ENCODE measurements around the gene CDC42. TPM values are rescaled to one million over a fixed set of nuclear protein-coding genes. Genes with fewer than 3 reads are reported as not detected.

The CDC42 gene
- total RNA-seq, 1 experiment from 2014 or later, result 217 TPM

GRCh38 chr1:22127248-22127647 is 74.7 kb downstream of the CDC42 start (continued):
- no peak for TF ChIP-seq CBX3 (IDR thresholded peaks at IDR 0.05; ENCODE audit: low read depth)
- TF ChIP-seq TCF7L2 (IDR thresholded peaks at IDR 0.05; ENCODE audit: borderline replicate concordance, extremely low read depth, insufficient read depth, insufficient read length), result no peak
- no peak for TF ChIP-seq ZNF274 (IDR thresholded peaks at IDR 0.05; ENCODE audit: low read depth, low read length)
- no peak for TF ChIP-seq EZH2 (IDR thresholded peaks at IDR 0.05)
- TF ChIP-seq, protein P1, sequence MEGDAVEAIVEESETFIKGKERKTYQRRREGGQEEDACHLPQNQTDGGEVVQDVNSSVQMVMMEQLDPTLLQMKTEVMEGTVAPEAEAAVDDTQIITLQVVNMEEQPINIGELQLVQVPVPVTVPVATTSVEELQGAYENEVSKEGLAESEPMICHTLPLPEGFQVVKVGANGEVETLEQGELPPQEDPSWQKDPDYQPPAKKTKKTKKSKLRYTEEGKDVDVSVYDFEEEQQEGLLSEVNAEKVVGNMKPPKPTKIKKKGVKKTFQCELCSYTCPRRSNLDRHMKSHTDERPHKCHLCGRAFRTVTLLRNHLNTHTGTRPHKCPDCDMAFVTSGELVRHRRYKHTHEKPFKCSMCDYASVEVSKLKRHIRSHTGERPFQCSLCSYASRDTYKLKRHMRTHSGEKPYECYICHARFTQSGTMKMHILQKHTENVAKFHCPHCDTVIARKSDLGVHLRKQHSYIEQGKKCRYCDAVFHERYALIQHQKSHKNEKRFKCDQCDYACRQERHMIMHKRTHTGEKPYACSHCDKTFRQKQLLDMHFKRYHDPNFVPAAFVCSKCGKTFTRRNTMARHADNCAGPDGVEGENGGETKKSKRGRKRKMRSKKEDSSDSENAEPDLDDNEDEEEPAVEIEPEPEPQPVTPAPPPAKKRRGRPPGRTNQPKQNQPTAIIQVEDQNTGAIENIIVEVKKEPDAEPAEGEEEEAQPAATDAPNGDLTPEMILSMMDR (IDR thresholded peaks at IDR 0.05 in 2 of 3, conservative IDR thresholded peaks at IDR 0.05 in 1 of 3; ENCODE audit: borderline replicate concordance in 1 of 3, insufficient read depth in 1 of 3, low read depth in 2 of 3, low read length in 2 of 3), result no peak
- TF ChIP-seq FOSL1 (IDR thresholded peaks at IDR 0.05; ENCODE audit: low read depth), result no peak
- TF ChIP-seq, protein P2, sequence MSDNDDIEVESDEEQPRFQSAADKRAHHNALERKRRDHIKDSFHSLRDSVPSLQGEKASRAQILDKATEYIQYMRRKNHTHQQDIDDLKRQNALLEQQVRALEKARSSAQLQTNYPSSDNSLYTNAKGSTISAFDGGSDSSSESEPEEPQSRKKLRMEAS (IDR thresholded peaks at IDR 0.05), result no peak

DNA sequence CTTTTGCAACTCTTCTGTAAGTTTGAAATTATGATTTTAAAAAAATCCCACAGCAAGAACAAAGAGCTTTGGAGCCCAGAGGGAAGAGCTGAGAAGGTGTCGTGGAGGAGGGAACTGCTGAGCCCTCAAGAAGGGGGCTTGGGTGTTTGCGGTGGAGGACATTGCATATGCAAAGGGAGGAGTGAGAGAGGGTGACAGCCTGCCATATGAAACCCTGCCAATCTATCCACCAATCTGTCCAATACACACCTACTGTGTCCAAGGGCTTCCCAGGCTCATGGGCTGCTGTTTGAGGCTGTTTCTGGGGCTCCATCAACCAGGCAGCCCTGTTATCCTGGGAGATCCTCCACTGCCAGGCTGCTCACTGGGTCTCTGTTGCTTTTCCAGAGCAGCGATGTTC is 75.2 kb downstream of the CDC42 start:
- no peaks in the 10 kb centered on the region for H3K9me3 ChIP-seq (ENCODE audit: control insufficient read depth in 1 of 2, insufficient read depth in 1 of 2, low read depth in 1 of 2, low read length in 2 of 2)
- ChIA-PET POLR2A (no interaction called here), CTCF (no interaction called here), RAD21 (ENCODE audit: low non-redundant PET in 1 of 2, low total read pairs in 2 of 2, uncharacterized antibody in 2 of 2, unreplicated experiment in 2 of 2) (no interaction called here)
- H3K79me2 ChIP-seq (ENCODE audit: insufficient read depth, low read length), result no peaks in the 10 kb centered on the region
- BruUV-seq (replicated peaks), result no TSS peak
- no peak for DNase-seq (ENCODE audit: low read depth, low spot score)
- intact Hi-C loops (cut with micrococcal nuclease), result no loop called here
- ATAC-seq, result no peak
- no peaks in the 10 kb centered on the region for H3K36me3 ChIP-seq (ENCODE audit: control insufficient read depth in 1 of 2, insufficient read depth in 2 of 2, low read length in 2 of 2)
- no peaks in the 10 kb centered on the region for H3K9me2 ChIP-seq (ENCODE audit: insufficient read depth)
- no peak overlapping the region for H2AFZ ChIP-seq (ENCODE audit: low read depth, low read length, poor library complexity, severe bottlenecking)
- no peak overlapping the region for H3K4me2 ChIP-seq (ENCODE audit: low read length)
- H4K20me1 ChIP-seq (ENCODE audit: insufficient read depth), result no peaks in the 10 kb centered on the region
- no peak for TF ChIP-seq ZFX (IDR thresholded peaks at IDR 0.05)
- no peak for TF ChIP-seq POLR2A (IDR thresholded peaks at IDR 0.05; ENCODE audit: borderline replicate concordance, extremely low read depth, insufficient read depth, insufficient read length)
- no peak for TF ChIP-seq SIN3A (IDR thresholded peaks at IDR 0.05; ENCODE audit: low read depth)
- no peak for TF ChIP-seq CBX3 (IDR thresholded peaks at IDR 0.05; ENCODE audit: low read depth)
- no peak for TF ChIP-seq SP1 (IDR thresholded peaks at IDR 0.05; ENCODE audit: low read depth)
- TF ChIP-seq TCF7L2 (IDR thresholded peaks at IDR 0.05; ENCODE audit: borderline replicate concordance, extremely low read depth, insufficient read depth, insufficient read length), result no peak
- no peak for TF ChIP-seq EZH2 (IDR thresholded peaks at IDR 0.05)
- H3K27ac ChIP-seq (ENCODE audit: low read depth, low read length), result no peak overlapping the region
- H3K27me3 ChIP-seq (ENCODE audit: insufficient read depth, low read length), result no peaks in the 10 kb centered on the region
- H3K9ac ChIP-seq (ENCODE audit: low read length), result no peak overlapping the region
- H3K4me1 ChIP-seq (ENCODE audit: control insufficient read depth in 1 of 2, insufficient read depth in 2 of 2, low read length in 2 of 2), result peaks cover 5 to 12% of the 10 kb centered on the region in 2 experiments
- H3K4me3 ChIP-seq (replicated peaks in 1 of 2; ENCODE audit: low read depth in 1 of 2, low read length in 2 of 2), result no peak overlapping the region
